Activated T-cell treated with anti-CD3 and anti-CD28 coated beads for 24 hours (primary cell): Measurements from ENCODE around the gene SSBP2.
"Not testable (repeated sequence)": the region's sequence is repeated elsewhere in the genome, so short reads cannot be mapped to it uniquely, and the experiment has no call there.

Source experiments
- DNase-seq: peaks from one replicate; pipeline ENCODE4 v3.0.0-alpha.2; 2020; ENCODE audit warnings: low read depth

SSBP2 gene

GRCh38 chr5:81427566-81427965 lies 323.3 kb downstream of the SSBP2 start:
- no peak for DNase-seq

GRCh38 chr5:81426359-81427030 lies 324.4 kb downstream of the SSBP2 start:
- DNase-seq = no peak

- DNase-seq = no peak
These were observed 325.3 kb downstream of the SSBP2 start for GRCh38 chr5:81425569-81425968.

- no peak for DNase-seq
These were observed 326.2 kb downstream of the SSBP2 start for GRCh38 chr5:81424728-81425127.

- no peak for DNase-seq
These were observed 328.2 kb downstream of the SSBP2 start for GRCh38 chr5:81422671-81423070.

- no peak for DNase-seq
These were observed 330.7 kb downstream of the SSBP2 start for GRCh38 chr5:81420039-81420667.

GRCh38 chr5:81418606-81419005 lies 332.3 kb downstream of the SSBP2 start:
- DNase-seq = no peak

GRCh38 chr5:81417052-81417451 lies 333.8 kb downstream of the SSBP2 start:
- no peak for DNase-seq

- DNase-seq = no peak
These were observed 341.0 kb downstream of the SSBP2 start for GRCh38 chr5:81409896-81410295.

GRCh38 chr5:81409361-81409760 lies 341.5 kb downstream of the SSBP2 start:
- no peak for DNase-seq

- DNase-seq = no peak
These were observed 342.4 kb downstream of the SSBP2 start for GRCh38 chr5:81408496-81408895.

GRCh38 chr5:81407811-81408210 lies 343.1 kb downstream of the SSBP2 start:
- DNase-seq = not testable (repeated sequence)

- no peak for DNase-seq
These were observed 345.6 kb downstream of the SSBP2 start for GRCh38 chr5:81405126-81405891.

GRCh38 chr5:81402192-81402930 lies 348.5 kb downstream of the SSBP2 start:
- DNase-seq = no peak

GRCh38 chr5:81401266-81401665 lies 349.6 kb downstream of the SSBP2 start:
- DNase-seq = no peak

- DNase-seq = no peak
These were observed 350.5 kb downstream of the SSBP2 start for GRCh38 chr5:81400375-81400774.

- no peak for DNase-seq
These were observed 352.2 kb downstream of the SSBP2 start for GRCh38 chr5:81398741-81399140.

GRCh38 chr5:81397176-81397575 lies 353.7 kb downstream of the SSBP2 start:
- DNase-seq = no peak

- no peak for DNase-seq
These were observed 355.6 kb downstream of the SSBP2 start for GRCh38 chr5:81395262-81395661.

- DNase-seq = no peak
These were observed 356.8 kb downstream of the SSBP2 start, which contains the start of gene ACOT12 for GRCh38 chr5:81393783-81394718. TSS of gene ACOT12 (minus strand) at chr5:81394134. CDS start at chr5:81394114, 20 bp downstream.

- DNase-seq = no peak
These were observed 357.5 kb downstream of the SSBP2 start for GRCh38 chr5:81393430-81393782.
